NCI-H526 (cell line): ENCODE measurements around the gene HFM1.

ENCODE experiments used
- DNase-seq, 2 experiments: peaks; one replicate each; lab custom pipeline; 2025; lab: John Stamatoyannopoulos, UW

Gene HFM1

GRCh38 chr1:91261655-91262054 lies 143.0 kb downstream of the HFM1 start:
- DNase-seq = no peak

- no peak for DNase-seq
Observed at GRCh38 chr1:91245435-91245834, 159.2 kb downstream of the HFM1 start.

DNA sequence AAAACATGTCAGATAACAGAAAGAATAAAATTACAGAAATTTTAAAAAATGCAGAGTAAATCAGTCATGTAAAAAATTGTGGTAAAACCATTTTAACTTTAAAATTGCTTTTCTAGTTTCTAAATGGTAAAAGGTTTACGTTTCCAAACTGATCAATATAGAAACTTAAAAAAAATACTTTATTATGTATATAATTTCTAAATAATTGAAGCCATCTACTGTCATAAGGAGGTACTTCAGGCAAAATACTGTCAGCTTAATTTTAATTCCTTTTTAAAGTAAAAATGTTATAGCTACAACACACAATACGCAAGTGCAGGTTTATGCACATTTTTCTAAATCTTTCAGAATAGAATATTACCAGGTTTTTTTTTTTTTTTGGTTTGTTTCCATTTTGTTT lies 159.9 kb downstream of the HFM1 start:
- no peak for DNase-seq

GRCh38 chr1:91243171-91243570 lies 161.5 kb downstream of the HFM1 start:
- no peak for DNase-seq

- DNase-seq = no peak
Observed at GRCh38 chr1:91234181-91234580, 170.5 kb downstream of the HFM1 start.

DNA sequence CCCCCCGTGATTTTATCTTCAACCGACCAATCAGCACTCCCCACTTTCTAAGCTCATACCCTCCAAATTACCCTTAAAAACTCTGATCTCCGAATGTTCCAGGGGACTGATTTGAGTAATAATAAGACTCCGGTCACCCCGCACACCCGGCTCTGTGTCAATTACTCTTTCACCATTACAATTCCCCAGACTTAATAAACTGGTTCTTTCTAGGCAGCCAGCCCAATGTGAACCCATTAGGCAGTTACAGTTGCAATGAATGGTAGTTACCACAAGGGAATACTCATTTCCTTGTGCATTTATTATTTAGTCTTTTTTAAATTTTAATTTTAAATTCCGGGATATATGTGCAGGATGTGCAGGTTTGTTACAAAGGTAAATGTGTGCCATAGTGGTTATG lies 177.9 kb downstream of the HFM1 start:
- DNase-seq = no peak

- no peak for DNase-seq
Observed at GRCh38 chr1:91224878-91225277, 179.8 kb downstream of the HFM1 start.

DNA sequence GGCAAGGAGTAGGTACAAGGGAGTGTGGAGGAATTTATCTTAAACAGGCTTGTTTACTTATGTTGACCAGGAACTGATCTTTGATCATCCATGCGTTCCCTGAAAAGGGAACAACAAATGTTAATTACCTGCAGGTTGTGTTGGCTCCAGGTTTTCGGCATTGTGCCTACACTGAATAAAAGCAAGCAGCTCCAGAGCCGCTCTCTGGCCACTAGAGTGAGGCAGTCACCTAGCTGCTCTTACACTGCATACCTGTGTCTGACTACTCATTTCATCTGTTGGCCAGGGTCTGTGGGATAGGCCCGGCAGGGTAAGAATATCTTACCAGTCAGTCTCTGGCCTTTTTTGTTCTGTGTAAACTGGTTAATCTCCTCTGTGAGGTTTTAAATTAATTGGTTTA lies 183.6 kb downstream of the HFM1 start:
- DNase-seq = no peak

DNA sequence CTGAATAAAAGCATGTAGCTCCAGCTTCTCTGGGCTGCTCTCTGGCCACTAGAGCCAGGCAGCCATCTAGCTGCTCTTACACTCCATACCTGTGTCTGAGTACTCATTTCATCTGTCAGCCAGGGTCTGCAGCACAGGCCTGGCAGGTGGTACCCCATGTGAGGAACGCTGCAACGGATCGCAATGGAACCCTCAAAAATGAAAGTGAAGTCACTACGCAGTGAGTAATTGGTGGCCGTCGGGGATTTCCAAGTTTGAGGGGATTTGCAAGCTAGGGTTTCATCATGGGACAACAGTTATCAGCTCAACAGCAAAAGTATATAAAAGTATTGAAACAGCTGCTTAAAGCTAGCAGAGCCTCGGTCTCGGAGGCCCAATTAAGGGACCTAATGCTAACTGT lies 186.7 kb downstream of the HFM1 start:
- no peak for DNase-seq
